GM19351 (cell line): ENCODE measurements around the gene AQP5.

Experiments
- ATAC-seq: cut with Tn5 transposase; IDR thresholded peaks from one replicate; pipeline ENCODE4 v1.9.1; 2021; ENCODE audit warnings: mild to moderate bottlenecking, moderate library complexity; ENCODE audit not compliant: unreplicated experiment

Gene AQP5

DNA sequence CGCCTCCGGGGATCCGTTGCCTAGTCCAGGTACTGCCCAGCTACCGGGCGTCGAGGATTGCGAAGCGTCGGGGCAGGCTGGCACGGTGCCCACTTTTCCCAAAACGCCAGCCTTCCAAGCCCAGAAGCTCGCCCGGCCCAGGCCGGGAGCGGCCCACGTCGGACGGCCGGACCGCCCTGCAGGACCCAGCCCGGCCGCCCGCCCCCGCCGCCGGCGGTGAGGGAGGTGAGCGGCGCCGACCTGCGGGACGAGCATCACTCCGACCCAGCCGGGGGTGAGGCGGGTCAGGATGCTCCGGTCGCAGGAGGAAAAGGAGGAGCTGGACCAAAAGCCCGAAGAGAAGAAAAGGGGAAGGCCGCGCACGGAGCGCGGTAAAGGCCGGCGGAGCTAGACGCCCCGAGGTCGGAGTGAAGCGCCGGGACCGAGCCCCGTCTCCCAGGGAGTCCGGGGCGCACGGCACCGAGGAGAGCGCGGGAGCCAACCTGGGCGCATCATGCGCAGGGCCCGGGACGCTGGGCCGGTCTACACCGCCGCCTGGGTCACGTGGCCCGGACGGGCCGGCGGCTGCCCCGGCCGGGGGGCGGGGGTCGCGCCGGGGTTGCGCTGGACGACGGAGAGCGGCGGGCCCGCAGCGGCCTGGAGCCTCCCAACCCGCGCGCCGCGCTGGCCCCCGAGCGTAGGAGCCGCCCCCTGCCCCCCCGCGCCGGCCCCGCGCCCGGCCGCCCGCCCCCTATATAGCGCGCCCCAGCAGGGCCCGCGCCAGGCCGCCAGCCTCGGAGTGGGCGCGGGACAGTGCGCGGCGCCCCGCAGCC is at the start of gene AQP5:
AQP5 (plus strand) TSS at position 762 of the 812 bp plus-strand sequence. CDS start 146 bp downstream, outside the sequence.
- ATAC-seq, result no peak

GRCh38 chr12:49912345-49913255 is 49.1 kb upstream of the AQP5 start:
- no peak for ATAC-seq

DNA sequence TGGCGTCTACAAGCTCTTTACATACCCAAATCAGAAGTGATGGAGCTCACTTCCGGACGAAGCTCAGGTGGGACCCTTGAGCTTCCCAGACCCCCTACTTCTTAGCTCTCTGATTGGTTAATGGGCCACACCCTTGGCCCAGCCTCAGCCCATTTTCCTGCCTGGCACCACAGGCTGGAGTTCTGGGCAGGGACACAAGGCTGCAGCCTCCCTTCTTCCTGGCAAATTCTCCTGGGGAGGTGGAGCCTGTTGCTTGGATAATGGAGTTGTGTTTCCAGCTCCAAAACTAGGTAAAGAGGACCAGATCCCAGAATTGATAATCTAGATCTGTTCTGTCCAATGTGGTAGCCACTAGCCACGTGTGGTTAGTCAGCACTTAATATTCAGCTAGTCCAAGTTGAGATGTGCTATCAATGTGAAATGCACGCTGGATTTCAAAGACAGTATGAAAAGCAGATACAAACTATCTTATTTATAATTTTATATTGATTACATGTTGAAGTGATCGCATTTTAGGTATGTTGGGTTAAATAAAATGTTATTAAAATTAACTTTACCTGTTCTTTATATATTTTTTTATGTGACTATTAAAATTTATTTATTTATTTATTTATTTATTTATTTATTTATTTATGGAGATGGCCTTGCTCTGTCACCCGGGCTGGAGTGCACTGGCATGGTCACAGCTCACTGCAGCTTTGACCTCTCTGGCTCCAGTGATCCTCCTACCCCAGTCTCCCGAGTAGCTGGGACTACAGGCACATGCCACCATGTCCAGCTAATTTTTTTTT is 45.3 kb upstream of the AQP5 start:
- ATAC-seq, result no peak

DNA sequence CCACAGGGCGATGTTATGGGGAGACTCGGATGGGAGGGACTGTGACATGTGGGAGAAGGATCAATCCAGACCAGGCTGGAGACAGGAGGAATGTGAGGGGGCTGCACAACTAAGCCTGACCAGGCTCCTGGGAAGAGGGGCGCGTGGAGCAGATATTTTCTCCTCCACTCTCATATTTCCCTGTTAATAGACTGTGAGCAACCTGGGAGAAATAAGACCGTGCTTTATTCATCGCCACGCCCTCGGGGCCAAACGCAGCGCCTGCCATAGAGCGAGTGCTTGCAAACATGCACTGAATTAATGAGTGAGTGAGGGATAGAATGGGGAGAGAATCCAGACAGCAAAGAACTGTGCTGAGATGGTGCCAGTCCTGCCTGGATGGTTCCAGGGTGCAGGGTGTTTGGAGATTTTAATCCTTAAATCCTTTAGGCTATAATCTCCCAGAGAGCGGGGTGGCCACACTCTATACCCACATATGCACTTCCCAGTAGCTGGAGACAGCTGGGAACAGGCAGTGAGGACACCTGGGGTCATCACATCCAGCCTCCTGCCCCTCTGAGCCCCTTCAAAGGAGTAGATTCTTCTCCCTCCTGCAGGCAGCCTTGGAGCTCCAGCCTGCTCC is 44.4 kb upstream of the AQP5 start:
- ATAC-seq, result no peak

DNA sequence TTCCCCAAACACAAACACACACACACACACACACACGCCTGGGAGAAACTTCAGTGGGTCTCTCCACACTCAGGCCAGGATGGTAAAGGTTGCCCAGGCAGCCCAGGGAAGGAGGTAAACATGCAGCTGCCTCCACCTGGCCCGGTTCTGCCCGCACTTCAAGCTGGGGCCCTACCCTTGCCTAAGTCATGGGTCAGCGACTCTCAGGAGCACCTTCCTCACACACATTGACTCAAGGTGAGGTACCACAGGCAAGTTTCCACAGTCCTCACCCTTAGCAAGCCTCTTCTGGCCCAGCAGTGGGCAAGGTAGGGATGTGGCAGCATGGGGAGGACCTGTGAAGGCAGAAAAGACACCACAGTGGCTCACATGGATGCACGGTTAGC is 43.9 kb upstream of the AQP5 start:
- ATAC-seq, result no peak

DNA sequence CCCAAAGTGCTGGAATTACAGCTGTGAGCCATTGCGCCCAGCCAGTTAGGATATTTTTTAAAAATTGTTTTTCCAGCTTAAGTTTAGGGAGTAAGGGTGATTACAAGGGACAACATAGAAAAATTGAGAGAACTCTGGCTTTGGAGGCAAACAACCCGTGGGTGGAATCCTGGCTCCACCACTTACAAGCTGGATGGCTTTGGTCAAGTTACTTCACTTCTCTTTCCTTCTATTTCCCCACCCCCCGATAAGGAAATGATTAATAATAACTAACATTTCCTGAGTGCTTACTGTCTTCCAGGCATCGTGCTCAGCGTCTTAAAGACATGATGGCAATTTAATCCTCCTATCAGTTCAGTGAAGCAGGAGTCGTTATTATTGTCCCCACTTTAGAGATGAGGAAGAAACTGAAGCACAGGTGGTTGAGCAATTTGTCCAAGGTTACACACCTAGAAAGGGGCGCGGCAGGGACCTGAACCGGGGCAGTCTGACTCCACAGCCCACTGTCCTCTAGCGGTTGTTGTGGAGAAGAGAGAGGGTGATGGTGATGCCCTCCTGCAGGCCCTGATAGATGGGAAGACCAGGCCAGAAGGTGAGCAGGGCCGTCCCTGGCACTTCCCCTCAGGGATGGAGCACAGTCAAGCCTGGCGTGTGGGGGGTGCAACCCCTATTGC is 41.3 kb upstream of the AQP5 start:
- no peak for ATAC-seq

GRCh38 chr12:49920915-49921286 is 40.8 kb upstream of the AQP5 start:
- ATAC-seq, result no peak

DNA sequence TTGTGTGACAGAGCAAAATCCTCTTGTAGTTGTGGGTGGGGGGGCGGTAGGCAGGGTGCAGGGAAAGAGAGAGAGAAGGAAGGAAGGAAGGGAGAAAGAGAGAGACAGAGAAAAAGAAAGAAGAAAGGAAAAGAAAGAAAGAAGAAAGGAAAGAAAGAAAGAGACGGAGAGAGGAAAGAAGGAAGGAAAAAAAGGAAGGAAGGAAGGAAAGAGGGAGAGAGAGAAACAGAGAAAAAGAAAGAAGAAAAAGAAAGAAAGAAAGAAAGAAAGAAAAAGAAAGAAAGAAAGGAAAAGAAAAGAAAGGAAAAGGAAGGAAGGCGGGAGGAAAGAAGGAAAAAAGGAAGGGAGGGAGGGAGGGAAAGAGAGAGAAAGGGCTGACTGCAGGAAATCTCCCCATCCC is 40.4 kb upstream of the AQP5 start:
- no peak for ATAC-seq

DNA sequence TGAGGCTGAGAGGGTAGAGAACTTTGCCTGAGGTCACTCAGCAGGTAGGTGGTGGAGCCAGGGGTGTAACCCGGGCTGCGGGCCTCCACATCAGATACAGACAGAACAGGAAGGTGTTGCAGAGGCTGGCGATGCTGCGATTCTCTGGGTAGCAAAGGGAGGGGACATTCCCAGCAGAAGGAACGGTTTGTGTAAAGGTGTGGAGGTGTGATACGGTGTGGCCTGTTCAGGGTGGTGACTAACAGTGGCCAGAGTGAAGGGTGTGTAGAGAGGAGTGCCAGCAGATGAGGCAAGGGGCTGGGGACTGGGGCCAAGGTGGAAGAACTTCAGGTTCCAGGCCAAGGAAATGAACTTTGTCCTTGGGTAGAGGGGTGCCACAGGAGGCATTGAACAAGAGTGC is 39.7 kb upstream of the AQP5 start:
- no peak for ATAC-seq

GRCh38 chr12:49922349-49923034 is 39.2 kb upstream of the AQP5 start:
- ATAC-seq, result no peak

- ATAC-seq, result no peak
These were observed 38.5 kb upstream of the AQP5 start for GRCh38 chr12:49923035-49923644.

GRCh38 chr12:49923880-49924556 is 37.7 kb upstream of the AQP5 start:
- ATAC-seq, result no peak

DNA sequence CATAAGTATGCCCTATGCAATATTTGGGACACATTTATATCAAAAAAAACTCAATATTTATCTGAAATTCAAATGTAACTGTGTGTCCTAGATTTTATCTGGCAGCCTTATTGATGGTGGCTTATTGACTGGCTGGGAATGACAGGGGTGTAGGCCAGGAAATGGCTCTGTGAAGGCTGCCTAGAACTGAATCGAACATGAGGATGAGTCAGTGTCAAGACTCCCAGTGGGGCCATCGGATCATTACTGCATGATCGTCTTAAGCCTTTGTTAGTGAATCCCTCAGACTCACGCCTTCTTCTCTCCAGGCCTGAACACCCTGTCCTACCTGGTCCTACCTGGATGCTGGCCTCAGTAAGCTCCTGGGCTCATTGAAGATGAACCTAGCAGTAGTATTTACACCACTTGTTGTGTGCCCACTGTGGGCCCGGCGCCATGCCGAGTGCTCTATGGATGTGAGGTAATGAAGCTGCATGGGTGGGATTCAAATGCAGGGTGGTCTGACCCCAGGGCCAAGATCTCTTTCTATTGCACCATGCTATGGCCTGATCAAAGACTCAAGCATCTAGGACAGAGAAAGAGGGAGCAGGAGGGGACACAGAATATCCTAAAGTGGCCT is 36.9 kb upstream of the AQP5 start:
- no peak for ATAC-seq

DNA sequence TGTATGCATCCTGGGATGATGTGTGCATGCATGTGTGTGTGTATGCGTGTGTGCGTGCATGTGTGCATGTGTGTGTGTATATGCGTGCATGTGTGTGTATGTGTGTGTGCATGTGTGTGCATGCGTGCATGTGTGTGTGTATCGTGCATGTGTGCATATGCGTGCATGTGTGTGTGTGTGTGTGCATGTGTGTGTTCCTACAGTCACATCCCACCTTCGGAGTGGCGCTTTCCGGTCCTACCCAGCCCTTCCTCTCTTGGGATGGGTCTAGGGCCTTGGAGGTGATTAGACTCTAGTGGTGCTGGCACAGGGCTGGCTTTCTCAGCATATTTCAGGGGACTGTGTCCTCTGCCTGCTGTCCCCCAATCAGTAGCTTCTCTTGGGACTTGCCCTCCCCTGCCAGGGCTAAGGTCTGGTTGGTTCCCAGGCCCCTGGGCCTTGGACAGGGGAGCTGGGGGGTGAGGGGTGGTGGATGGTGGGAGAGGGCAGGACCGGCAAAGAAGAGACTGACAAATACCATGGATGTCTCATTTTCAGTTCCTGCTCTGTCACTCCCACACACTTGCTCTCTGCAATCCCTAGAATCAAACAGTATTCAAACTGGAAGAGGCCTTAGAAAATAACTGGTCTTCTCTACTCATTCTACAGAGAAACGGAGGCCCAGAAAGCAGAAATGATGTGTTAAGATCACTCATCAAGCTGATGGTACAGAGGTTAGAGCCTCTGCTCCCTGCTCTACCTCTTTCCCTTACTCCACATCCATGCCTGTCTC is 36.1 kb upstream of the AQP5 start:
- ATAC-seq, result no peak

GRCh38 chr12:49928471-49928870 is 33.2 kb upstream of the AQP5 start:
- no peak for ATAC-seq

- no peak for ATAC-seq
These were observed 32.1 kb upstream of the AQP5 start for GRCh38 chr12:49929581-49929980.

GRCh38 chr12:49930515-49931288 is 31.0 kb upstream of the AQP5 start:
- ATAC-seq, result no peak
